SK-N-MC (cell line): ENCODE data around the gene NCK2.

Experiments
- DNase-seq: peaks from one replicate; pipeline ENCODE4 v3.0.0-alpha.2; 2011; ENCODE audit warnings: low read depth, low spot score
- H3K27ac ChIP-seq: fragments of 200-600 bp; sonication (generic); 2 replicates; pipeline ENCODE4 v1.5.1; 2016; ENCODE audit warnings: mixed run types
- H3K36me3 ChIP-seq: fragments of 200-600 bp; sonication (generic); 2 replicates; pipeline ENCODE4 v1.6.1; 2017; ENCODE audit warnings: antibody characterized with exemption, low read length, mixed read lengths; ENCODE audit not compliant: insufficient read depth
- H3K4me3 ChIP-seq: fragments of 200-600 bp; sonication (generic); 2 replicates; pipeline ENCODE4 v1.5.1; 2016
- H3K9ac ChIP-seq: fragments of 200-600 bp; sonication (generic); 2 replicates; pipeline ENCODE4 v1.8.0; 2017; ENCODE audit warnings: mixed run types, mixed read lengths; ENCODE audit not compliant: insufficient read length
- H3K9me3 ChIP-seq: fragments of 200-600 bp; sonication (generic); 2 replicates; pipeline ENCODE4 v1.6.1; 2017; ENCODE audit warnings: low read depth, mild to moderate bottlenecking, antibody characterized with exemption, low read length, moderate library complexity, mixed read lengths
- EZH2 ChIP-seq: fragments of 200-600 bp; sonication (generic); IDR thresholded peaks from one replicate; pipeline ENCODE4 v1.6.1; 2017; ENCODE audit warnings: antibody characterized with exemption
- FOXP2 ChIP-seq: optimal IDR thresholded peaks from 2 replicates; pipeline ENCODE3; 2011; ENCODE audit warnings: mild to moderate bottlenecking, moderate library complexity; ENCODE audit not compliant: insufficient read depth; ENCODE audit errors: extremely low read length, control extremely low read depth
- POLR2AphosphoS5 ChIP-seq: IDR thresholded peaks from 2 replicates; pipeline ENCODE4 v1.6.1; 2012; ENCODE audit warnings: mild to moderate bottlenecking, low read depth, low read length, borderline replicate concordance

NCK2 gene

DNA sequence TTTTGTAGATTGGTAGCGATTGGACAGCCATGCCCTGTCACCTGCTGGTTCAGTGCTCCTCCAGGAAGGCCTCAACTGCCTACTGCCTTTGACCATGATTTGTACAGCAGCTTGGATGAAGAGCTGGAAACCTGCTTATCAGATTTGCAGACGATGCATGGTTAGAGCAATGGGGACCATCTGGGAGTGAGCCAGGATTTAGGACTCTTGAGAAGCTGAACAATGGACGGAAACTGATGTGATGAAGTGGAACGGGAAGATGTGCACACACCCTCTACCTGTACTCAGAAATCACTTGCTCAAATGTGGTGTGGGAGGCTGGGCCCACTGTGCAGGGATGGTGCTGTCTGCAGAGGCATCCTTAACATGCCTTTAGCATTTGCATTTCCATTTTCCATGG, 57.2 kb downstream of the NCK2 start:
- no peak overlapping the region for H3K4me3 ChIP-seq
- no peak for TF ChIP-seq FOXP2
- TF ChIP-seq EZH2, result no peak
- TF ChIP-seq POLR2AphosphoS5, result no peak
- H3K36me3 ChIP-seq, result no peaks in the 10 kb centered on the region
- no peak overlapping the region for H3K9ac ChIP-seq
- no peak overlapping the region for H3K27ac ChIP-seq
- no peak for DNase-seq
- H3K9me3 ChIP-seq, result no peaks in the 10 kb centered on the region

DNA sequence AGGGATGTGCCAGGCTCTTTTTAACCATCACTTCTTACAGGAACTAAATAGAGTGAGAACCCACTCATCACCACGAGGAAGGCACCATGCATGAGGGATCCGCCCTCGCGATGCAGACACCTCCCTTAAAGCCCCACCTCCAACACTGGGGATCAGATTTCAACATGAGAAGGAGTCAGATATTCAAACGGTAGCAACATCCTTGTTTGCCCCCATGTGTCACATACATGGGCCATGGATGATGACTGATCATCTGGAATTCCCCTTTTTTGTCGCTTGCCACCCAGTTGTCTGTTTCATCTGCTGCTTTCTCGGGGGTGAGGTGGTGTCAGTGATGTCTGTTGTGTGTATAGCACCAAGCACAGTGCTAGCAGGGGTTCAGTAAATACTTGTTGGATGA, 57.9 kb downstream of the NCK2 start:
- no peak overlapping the region for H3K4me3 ChIP-seq
- no peaks in the 10 kb centered on the region for H3K36me3 ChIP-seq
- no peak overlapping the region for H3K27ac ChIP-seq
- DNase-seq, result no peak
- no peak overlapping the region for H3K9ac ChIP-seq
- TF ChIP-seq POLR2AphosphoS5 (no peak), FOXP2 (no peak), EZH2 (no peak)
- no peaks in the 10 kb centered on the region for H3K9me3 ChIP-seq

DNA sequence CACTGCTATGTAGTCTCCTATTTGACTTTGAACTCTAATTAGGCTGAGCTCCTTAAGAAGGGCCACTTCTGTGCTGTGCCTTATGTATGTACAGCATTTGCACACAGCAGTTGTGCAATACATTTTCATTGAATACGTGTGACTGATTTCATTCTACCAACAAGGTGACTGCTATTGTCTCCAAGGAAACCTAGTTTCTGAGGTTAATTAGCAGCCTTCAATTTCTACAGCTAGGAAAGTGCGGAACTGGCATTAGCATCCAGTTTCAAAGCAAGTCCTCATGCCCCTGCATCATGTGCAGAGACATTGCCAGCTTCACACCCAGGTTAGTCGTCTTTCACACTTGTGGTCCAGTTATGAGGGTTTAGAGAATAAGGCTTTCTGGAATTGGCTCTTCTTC, 58.6 kb downstream of the NCK2 start:
- DNase-seq, result no peak
- Histone ChIP-seq H3K36me3 (no peaks in the 10 kb centered on the region), H3K9me3 (no peaks in the 10 kb centered on the region), H3K9ac (no peak overlapping the region), H3K27ac (no peak overlapping the region), H3K4me3 (no peak overlapping the region)
- TF ChIP-seq EZH2 (no peak), POLR2AphosphoS5 (no peak), FOXP2 (no peak)

DNA sequence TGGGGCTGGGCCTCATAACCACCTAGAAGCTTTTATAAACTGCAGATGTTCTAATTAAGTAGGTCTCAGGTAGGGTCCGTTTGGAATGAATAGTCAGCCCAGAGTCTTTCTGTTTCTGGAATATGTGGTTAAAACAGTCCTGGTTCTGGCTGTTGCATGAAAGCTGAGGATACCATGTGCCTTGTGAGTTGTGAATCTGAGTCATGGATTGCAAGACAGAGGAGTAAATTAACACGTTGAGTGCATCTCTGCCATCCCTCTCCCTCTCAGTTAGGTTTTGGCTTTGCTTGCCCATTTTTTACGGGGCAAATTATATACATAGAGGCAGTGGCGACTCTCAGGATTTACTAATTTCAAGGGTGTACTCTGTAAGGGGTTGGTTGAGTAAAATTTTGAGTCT, 59.1 kb downstream of the NCK2 start:
- no peak overlapping the region for H3K27ac ChIP-seq

DNA sequence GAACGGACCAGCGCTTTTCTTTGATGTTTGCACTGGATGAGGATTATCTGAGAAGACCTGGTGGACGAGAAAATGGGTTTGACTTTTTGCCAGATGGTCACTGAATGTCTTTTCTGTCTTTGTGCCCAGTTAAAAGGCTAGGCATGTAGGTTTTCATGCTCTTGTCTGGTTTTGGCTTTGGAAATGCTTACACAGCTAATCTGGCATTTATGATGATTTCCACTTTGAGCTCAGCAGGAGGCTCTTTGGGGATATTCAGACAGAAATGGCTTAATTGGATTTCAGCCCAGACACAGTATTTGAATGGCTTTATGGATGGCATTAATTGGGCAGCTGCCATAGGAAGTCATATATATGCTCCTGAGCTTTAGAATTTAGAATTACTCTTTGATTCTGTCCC, 59.6 kb downstream of the NCK2 start:
- Histone ChIP-seq H3K36me3 (no peaks in the 10 kb centered on the region), H3K9ac (no peak overlapping the region), H3K9me3 (no peaks in the 10 kb centered on the region), H3K4me3 (no peak overlapping the region), H3K27ac (no peak overlapping the region)
- peak; percentile 81 for DNase-seq
- peak; percentile 70; the same call in 1 of the 2 replicates for TF ChIP-seq POLR2AphosphoS5
- TF ChIP-seq EZH2, result no peak

More for the DNA sequence above, 59.1 kb downstream of the NCK2 start:
- H3K9ac ChIP-seq, result no peak overlapping the region
- DNase-seq, result no peak
- no peak overlapping the region for H3K4me3 ChIP-seq
- no peaks in the 10 kb centered on the region for H3K9me3 ChIP-seq
- TF ChIP-seq FOXP2 (no peak), EZH2 (no peak), POLR2AphosphoS5 (no peak)
- H3K36me3 ChIP-seq, result no peaks in the 10 kb centered on the region

DNA sequence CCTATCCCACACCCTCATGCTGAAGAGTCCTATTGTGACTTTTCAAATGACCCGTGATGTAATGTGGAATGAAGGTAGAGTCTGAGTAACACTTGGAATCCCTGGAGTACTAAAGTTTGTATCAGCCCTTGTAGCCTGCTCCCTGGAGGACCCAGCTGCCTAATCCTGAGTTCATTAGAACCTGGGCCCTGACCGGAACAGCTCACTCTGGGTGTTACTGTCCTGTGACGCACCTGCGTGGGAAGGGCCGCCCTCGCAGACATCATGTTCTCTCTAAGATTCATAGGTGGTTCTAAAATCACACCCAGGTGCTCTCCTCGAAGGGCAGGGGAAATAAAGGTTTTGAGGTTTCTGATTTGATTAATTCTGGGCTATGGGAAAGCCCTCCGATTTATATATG, 62.3 kb downstream of the NCK2 start:
- Histone ChIP-seq H3K27ac (no peak overlapping the region), H3K4me3 (no peak overlapping the region), H3K36me3 (no peaks in the 10 kb centered on the region), H3K9me3 (no peaks in the 10 kb centered on the region), H3K9ac (no peak overlapping the region)
- DNase-seq, result no peak
- no peak for TF ChIP-seq EZH2
- TF ChIP-seq POLR2AphosphoS5, result no peak
- no peak for TF ChIP-seq FOXP2

DNA sequence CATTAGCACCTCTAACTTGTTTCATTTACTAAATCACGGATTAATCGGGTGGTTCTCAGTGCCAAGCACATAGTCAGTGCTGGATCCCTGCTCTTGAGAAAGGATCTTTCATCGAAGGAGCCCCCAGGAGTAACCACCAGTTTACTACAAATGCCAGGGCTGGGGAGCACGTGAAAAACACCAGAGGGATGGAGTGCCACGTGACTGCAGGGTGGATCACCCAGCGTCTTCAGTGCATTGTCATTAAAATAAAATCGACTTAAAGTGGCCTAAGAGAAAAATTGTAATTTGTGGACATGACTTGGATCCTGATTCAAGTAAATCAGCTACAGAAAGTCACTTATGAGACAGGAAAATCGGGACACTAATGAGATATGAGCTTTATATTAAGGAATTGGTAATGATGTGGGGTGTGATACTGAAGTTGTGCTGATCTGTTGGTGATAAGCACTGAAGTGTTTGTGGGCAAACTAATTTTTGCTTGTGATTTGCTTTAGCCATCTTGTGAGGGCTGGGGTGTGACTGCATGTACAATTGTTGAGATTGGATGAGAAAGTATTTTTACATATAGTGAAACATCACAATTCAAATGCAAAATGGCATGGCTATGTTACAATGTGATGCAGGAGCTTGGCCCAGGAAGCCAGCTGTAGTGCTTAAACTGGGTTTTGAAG, 63.8 kb downstream of the NCK2 start:
- no peak for TF ChIP-seq POLR2AphosphoS5
- TF ChIP-seq FOXP2, result no peak
- TF ChIP-seq EZH2, result no peak
- Histone ChIP-seq H3K4me3 (no peak overlapping the region), H3K9me3 (no peaks in the 10 kb centered on the region), H3K27ac (no peak overlapping the region), H3K9ac (no peak overlapping the region), H3K36me3 (no peaks in the 10 kb centered on the region)
- no peak for DNase-seq

DNA sequence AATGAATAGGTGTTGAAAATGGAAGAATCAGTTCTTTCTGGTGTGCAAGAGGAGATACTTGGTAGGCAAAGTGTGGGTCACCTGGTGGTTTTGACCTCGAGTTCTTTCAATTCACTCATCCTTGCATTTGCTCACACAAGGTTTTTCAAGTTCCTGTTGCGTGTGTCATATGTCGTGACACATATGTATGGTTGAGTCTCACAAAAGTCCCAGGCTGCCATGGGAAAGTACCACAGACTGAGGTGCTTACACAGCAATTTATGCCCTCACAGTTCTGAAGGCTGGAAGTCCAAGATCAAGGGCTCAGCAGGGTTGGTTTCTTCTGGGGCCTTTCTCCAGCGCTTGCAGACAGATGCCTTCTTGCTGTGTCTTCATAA, 64.4 kb downstream of the NCK2 start:
- no peak for TF ChIP-seq FOXP2
- no peak for TF ChIP-seq EZH2
- TF ChIP-seq POLR2AphosphoS5, result no peak
- Histone ChIP-seq H3K36me3 (no peaks in the 10 kb centered on the region), H3K27ac (no peak overlapping the region), H3K4me3 (no peak overlapping the region), H3K9ac (no peak overlapping the region), H3K9me3 (no peaks in the 10 kb centered on the region)
- DNase-seq, result no peak

DNA sequence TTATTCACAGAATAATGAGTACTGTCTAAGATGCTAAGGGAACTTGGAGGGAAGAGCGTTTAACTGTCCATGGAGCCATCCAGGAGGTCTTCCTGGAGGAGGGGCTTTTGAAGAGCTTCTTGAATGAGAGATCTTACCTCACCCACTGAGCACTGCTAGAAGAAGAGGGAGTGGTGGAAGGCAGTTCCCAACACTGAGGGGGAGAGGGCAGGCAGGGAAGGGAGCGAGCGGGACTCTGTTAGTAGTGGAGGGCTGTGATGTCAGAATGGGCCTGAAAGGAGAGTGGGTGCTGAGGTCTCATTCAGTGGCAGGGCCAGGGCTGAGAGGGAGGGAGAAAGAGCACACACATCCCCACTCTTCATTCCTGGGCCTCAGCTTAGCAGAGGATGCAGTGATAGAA, 65.0 kb downstream of the NCK2 start:
- TF ChIP-seq POLR2AphosphoS5, result no peak
- TF ChIP-seq FOXP2, result no peak
- TF ChIP-seq EZH2, result no peak
- Histone ChIP-seq H3K4me3 (no peak overlapping the region), H3K9ac (no peak overlapping the region), H3K9me3 (no peaks in the 10 kb centered on the region), H3K27ac (no peak overlapping the region), H3K36me3 (no peaks in the 10 kb centered on the region)
- no peak for DNase-seq
